LNCaP clone FGC (cell line): ENCODE data around the gene SCFD2.
"Not testable (repeated sequence)": the region's sequence is repeated elsewhere in the genome, so short reads cannot be mapped to it uniquely, and the experiment has no call there.

Source experiments
- DNase-seq: peaks from one replicate; pipeline ENCODE4 v3.0.0-alpha.2; 2011; ENCODE audit warnings: low read depth
- H3K4me3 ChIP-seq: 2 replicates; pipeline ENCODE4 v1.5.1; 2011; ENCODE audit warnings: mild to moderate bottlenecking, low read depth, low read length, control low read depth
- TF ChIP-seq, protein P1 (sequence below): IDR thresholded peaks from 2 replicates; pipeline ENCODE4 v1.5.1; 2012; ENCODE audit warnings: mild to moderate bottlenecking; ENCODE audit not compliant: control insufficient read depth, insufficient read depth; ENCODE audit errors: extremely low read depth

SCFD2 gene

DNA sequence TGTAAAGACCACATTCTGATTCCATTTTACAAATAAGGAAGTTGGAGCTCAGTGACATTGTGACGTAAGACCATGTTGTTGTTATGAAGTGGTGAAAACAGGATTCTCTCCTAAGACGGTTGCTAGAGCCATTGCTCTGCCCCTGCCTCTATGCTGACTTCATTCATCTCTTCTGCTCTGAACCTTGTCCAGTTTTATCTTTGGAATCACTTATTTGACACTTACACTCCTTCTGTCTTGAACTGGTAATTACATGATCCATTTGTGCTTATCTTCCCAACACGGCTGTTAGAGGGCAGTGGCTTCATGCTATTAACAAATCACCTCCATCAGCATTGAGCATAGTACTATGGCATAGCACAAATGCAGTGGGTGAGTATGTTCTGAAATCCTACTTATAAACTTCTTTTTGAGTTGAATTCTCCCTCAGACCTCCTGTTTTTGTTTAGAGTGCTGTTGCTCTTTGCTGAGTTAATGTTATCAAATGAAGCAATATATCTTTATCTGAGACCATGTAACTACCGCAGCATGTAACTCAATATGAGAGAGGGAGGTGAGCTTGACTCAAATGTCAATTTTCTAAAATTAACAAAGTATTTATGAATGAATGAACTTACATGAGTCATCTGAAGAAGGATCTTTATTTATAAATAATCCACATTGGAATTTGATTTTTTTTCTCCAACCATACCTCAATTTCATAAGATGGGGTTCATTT lies 326.0 kb downstream of the SCFD2 start:
- H3K4me3 ChIP-seq, result no peak overlapping the region
- DNase-seq, result no peak
- TF ChIP-seq, protein P1, sequence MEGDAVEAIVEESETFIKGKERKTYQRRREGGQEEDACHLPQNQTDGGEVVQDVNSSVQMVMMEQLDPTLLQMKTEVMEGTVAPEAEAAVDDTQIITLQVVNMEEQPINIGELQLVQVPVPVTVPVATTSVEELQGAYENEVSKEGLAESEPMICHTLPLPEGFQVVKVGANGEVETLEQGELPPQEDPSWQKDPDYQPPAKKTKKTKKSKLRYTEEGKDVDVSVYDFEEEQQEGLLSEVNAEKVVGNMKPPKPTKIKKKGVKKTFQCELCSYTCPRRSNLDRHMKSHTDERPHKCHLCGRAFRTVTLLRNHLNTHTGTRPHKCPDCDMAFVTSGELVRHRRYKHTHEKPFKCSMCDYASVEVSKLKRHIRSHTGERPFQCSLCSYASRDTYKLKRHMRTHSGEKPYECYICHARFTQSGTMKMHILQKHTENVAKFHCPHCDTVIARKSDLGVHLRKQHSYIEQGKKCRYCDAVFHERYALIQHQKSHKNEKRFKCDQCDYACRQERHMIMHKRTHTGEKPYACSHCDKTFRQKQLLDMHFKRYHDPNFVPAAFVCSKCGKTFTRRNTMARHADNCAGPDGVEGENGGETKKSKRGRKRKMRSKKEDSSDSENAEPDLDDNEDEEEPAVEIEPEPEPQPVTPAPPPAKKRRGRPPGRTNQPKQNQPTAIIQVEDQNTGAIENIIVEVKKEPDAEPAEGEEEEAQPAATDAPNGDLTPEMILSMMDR, result no peak

DNA sequence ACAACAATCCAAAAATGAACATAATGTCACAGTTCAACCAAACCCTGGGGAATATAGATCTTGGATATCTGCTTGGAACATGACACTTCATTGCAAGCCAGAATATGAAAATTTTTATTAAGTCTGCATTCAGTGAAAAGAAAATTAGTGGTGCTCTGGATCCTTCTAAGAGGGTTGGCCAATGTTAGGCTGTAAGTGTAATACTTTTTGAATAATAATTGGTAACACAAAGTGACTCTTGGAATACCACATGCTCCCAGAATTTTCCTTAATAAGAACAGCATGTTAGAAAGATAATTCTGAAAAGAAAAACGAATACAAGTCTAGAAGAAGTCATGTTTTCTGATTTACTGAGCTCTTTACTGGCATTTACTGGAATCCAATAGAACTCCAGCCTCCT lies 328.0 kb downstream of the SCFD2 start:
- TF ChIP-seq, protein P1, result no peak
- DNase-seq, result no peak
- no peak overlapping the region for H3K4me3 ChIP-seq

DNA sequence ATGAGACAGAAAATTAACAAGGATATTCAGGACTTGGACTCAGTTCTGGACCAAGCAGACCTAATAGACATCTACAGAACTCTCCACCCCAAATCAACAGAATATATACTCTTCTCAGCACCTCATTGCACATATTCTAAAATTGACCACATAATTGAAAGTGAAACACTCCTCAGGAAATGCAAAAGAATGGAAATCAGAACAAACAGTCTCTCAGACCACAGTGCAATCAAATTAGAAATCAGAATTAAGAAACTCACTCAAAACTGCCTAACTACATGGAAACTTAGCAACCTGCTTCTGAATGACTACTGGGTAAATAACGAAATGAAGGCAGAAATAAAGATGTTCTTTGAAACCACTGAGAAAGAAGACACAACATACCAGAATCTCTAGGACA lies 333.0 kb downstream of the SCFD2 start:
- DNase-seq, H3K4me3 ChIP-seq: not testable (repeated sequence)

DNA sequence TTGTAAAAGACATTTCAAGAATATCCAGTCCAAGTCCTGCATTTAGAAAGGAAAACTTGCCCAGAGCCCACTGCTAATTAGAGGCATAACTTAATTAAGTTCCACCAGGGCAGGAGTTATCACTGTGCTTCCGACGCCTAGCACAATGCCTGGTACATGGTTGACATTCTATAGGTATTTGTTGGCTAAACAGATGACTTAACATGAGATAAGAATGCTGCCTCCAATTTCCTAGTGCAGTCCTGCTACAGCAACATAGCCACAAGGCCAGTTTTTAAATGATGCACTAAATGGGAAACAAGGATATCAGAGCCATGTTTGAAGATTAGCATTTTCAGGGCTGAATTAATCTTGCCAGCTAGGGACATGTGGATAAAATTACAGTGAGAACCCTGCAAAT lies 339.6 kb downstream of the SCFD2 start:
- no peak for DNase-seq
- no peak overlapping the region for H3K4me3 ChIP-seq
- TF ChIP-seq, protein P1, result no peak

DNA sequence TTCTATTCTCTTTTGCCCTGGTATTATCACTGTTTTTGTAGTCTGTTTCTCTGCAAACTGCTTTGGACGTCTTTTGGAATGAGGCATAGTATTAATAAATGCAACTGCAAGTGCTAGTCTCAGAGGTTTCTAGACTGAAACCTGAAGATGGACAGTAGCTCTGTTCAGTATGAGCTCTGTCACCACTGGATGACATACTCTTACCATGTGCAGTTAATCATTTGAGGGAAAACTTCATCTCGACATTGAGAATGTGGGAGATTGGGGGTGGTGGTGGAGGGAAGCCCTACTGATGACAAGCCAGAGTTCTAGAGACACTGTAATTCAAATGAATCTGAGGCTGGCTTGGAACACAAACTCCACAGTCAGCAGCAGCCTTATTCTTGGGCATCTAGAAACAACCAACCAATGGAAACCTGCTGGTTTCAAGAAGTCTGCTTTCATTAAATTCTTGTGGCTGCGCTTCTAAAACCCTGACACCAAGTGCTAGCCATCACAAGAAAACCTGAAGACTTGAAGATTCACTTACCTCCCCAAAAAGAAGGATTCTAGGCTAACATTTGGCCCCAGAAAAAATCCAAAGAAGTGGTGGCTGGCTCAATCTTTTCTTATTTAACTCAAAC lies 342.1 kb downstream of the SCFD2 start:
- DNase-seq, result no peak
- TF ChIP-seq, protein P1, result no peak
- H3K4me3 ChIP-seq, result no peak overlapping the region

DNA sequence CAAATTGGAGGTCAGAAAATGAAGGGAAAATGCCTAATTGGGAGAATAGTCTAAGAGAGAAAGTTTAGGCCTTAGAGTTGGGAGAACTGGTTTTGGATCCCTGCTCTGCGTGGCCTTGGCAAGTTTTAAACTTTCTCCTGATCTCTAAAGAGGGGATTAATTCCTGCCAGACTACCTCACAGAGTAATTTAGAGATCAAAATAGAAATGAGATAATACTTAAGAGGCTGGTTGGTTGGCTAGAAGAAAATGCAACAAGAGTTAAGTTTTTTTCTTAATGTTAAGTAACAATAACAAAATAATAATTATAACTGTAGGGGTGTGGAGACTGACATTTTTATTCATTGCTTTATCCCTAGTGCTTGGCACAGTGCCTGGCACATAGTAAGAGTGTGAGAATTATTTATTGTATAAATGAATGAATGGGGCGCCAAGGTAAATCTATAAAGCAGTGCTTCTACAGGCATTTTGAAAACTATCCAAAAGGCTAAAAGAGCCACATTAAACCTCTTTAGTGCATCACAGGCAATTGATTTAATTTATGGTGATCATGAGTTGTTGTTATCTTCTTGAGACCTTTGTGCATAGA lies 343.3 kb downstream of the SCFD2 start:
- TF ChIP-seq, protein P1, result no peak
- peak; percentile 66 for DNase-seq

DNA sequence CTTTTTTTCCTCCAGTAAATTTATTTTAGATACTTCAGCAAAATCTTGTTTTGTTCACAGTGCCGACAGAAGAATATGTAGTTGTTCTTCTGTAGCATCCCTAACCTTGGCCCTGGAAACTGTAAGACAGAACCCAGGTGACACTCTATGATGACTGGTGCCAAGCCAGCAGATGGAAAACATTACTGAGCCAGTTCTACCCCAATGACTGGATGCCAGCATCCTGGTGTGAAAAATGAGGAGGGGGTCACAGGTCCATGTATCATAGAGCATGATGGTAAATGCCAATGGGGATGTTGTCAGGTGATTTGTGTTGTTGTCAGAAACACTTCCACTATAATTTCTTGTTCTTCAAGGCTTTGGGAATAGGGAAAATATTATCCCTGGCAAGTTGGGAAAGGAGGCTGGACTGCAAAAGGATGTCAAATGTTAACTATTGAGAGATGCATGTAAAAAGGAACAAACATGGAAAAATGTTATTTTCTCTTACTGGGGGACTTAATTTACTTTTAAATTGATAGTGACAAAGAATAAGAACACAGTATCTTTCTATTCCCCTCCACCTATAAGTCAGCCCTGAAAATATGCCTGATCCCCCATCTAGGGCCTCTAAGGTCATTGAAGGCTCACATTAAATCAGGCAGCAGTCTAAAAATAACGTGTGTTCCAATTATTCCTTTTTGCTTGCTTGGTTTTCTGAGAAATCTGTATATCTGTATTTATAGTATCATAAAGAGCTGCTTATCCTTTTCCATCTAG lies 343.9 kb downstream of the SCFD2 start:
- no peak overlapping the region for H3K4me3 ChIP-seq
- DNase-seq, result no peak
- TF ChIP-seq, protein P1, result no peak

More for the DNA sequence above, 343.3 kb downstream of the SCFD2 start:
- no peak overlapping the region for H3K4me3 ChIP-seq
